Measurements from ENCODE around the gene CHST8. TPM values are rescaled to one million over a fixed set of nuclear protein-coding genes. Genes with fewer than 3 reads are reported as not detected.

Gene CHST8
- total and polyA plus RNA-seq, 2 experiments from 2014 or later, result 9.3 to 38.2 TPM

DNA sequence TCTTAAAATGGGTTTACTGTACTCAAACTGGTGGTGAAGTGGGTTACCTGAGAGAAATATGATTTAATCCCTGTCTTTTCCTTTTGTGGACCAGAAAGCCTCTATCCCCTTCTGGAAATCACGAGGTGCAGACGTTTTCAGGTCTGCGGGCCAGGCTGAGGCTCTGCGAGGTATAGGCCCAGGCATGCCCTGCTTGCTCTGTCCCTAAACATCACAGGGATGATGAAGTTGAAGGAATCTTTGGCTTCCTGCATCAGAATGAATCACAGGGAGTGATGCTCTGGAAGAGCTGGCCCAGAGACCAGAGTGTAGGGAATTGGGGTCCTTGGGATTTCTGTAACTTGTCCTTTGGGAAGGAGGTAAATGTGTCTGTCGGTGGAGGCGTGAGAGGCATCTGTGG is 18.4 kb upstream of the CHST8 start:
- Mint-ChIP-seq H3K9me3 (peaks cover 23% of the 10 kb centered on the region), H3K27me3 (ENCODE audit: insufficient read depth, low read depth, poor library complexity) (peaks cover 2% of the 10 kb centered on the region), H3K4me3 (no peak overlapping the region), H3K4me1 (peaks cover 13% of the 10 kb centered on the region), H3K27ac (no peak overlapping the region), H3K36me3 (ENCODE audit: low read depth) (peaks cover 5% of the 10 kb centered on the region)
- peaks cover 9% of the 10 kb centered on the region for H3K36me3 ChIP-seq (ENCODE audit: insufficient read depth)
- H3F3A ChIP-seq (replicated peaks; ENCODE audit: low read depth), result no peaks in the 10 kb centered on the region
- no peaks in the 10 kb centered on the region for H3K27me3 ChIP-seq (ENCODE audit: insufficient read depth)
- H3K4me2 ChIP-seq, result peak overlapping the region; percentile 64; the same call in 1 of the 2 replicates
- H4K20me1 ChIP-seq (replicated peaks; ENCODE audit: insufficient read depth), result no peaks in the 10 kb centered on the region
- TF ChIP-seq, protein P1, sequence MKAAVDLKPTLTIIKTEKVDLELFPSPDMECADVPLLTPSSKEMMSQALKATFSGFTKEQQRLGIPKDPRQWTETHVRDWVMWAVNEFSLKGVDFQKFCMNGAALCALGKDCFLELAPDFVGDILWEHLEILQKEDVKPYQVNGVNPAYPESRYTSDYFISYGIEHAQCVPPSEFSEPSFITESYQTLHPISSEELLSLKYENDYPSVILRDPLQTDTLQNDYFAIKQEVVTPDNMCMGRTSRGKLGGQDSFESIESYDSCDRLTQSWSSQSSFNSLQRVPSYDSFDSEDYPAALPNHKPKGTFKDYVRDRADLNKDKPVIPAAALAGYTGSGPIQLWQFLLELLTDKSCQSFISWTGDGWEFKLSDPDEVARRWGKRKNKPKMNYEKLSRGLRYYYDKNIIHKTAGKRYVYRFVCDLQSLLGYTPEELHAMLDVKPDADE (IDR thresholded peaks at IDR 0.05), result no peak
- TF ChIP-seq POLR2AphosphoS5 (IDR thresholded peaks at IDR 0.05; ENCODE audit: low read depth), result no peak
- no peak for TF ChIP-seq ZNF331 (CRISPR knock-in tag; IDR thresholded peaks at IDR 0.05; ENCODE audit: low read depth)
- TF ChIP-seq CREB1 (CRISPR knock-in tag; IDR thresholded peaks at IDR 0.05; ENCODE audit: low read depth), result no peak
- no peak for TF ChIP-seq EZH2phosphoT487 (IDR thresholded peaks at IDR 0.05; ENCODE audit: unreplicated experiment)
- TF ChIP-seq STAT1 (IDR thresholded peaks at IDR 0.05; ENCODE audit: unreplicated experiment), result no peak
- no peak for TF ChIP-seq ZNF114 (CRISPR knock-in tag; IDR thresholded peaks at IDR 0.05)
- no peak for TF ChIP-seq JUNB (IDR thresholded peaks at IDR 0.05; ENCODE audit: unreplicated experiment)
- TF ChIP-seq, protein P2, sequence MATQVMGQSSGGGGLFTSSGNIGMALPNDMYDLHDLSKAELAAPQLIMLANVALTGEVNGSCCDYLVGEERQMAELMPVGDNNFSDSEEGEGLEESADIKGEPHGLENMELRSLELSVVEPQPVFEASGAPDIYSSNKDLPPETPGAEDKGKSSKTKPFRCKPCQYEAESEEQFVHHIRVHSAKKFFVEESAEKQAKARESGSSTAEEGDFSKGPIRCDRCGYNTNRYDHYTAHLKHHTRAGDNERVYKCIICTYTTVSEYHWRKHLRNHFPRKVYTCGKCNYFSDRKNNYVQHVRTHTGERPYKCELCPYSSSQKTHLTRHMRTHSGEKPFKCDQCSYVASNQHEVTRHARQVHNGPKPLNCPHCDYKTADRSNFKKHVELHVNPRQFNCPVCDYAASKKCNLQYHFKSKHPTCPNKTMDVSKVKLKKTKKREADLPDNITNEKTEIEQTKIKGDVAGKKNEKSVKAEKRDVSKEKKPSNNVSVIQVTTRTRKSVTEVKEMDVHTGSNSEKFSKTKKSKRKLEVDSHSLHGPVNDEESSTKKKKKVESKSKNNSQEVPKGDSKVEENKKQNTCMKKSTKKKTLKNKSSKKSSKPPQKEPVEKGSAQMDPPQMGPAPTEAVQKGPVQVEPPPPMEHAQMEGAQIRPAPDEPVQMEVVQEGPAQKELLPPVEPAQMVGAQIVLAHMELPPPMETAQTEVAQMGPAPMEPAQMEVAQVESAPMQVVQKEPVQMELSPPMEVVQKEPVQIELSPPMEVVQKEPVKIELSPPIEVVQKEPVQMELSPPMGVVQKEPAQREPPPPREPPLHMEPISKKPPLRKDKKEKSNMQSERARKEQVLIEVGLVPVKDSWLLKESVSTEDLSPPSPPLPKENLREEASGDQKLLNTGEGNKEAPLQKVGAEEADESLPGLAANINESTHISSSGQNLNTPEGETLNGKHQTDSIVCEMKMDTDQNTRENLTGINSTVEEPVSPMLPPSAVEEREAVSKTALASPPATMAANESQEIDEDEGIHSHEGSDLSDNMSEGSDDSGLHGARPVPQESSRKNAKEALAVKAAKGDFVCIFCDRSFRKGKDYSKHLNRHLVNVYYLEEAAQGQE (IDR thresholded peaks at IDR 0.05; ENCODE audit: unreplicated experiment), result no peak
- no peak for TF ChIP-seq EZH2 (IDR thresholded peaks at IDR 0.05; ENCODE audit: low read depth, unreplicated experiment)
- TF ChIP-seq NANOG (IDR thresholded peaks at IDR 0.05; ENCODE audit: borderline replicate concordance), result no peak
- TF ChIP-seq, protein P3, sequence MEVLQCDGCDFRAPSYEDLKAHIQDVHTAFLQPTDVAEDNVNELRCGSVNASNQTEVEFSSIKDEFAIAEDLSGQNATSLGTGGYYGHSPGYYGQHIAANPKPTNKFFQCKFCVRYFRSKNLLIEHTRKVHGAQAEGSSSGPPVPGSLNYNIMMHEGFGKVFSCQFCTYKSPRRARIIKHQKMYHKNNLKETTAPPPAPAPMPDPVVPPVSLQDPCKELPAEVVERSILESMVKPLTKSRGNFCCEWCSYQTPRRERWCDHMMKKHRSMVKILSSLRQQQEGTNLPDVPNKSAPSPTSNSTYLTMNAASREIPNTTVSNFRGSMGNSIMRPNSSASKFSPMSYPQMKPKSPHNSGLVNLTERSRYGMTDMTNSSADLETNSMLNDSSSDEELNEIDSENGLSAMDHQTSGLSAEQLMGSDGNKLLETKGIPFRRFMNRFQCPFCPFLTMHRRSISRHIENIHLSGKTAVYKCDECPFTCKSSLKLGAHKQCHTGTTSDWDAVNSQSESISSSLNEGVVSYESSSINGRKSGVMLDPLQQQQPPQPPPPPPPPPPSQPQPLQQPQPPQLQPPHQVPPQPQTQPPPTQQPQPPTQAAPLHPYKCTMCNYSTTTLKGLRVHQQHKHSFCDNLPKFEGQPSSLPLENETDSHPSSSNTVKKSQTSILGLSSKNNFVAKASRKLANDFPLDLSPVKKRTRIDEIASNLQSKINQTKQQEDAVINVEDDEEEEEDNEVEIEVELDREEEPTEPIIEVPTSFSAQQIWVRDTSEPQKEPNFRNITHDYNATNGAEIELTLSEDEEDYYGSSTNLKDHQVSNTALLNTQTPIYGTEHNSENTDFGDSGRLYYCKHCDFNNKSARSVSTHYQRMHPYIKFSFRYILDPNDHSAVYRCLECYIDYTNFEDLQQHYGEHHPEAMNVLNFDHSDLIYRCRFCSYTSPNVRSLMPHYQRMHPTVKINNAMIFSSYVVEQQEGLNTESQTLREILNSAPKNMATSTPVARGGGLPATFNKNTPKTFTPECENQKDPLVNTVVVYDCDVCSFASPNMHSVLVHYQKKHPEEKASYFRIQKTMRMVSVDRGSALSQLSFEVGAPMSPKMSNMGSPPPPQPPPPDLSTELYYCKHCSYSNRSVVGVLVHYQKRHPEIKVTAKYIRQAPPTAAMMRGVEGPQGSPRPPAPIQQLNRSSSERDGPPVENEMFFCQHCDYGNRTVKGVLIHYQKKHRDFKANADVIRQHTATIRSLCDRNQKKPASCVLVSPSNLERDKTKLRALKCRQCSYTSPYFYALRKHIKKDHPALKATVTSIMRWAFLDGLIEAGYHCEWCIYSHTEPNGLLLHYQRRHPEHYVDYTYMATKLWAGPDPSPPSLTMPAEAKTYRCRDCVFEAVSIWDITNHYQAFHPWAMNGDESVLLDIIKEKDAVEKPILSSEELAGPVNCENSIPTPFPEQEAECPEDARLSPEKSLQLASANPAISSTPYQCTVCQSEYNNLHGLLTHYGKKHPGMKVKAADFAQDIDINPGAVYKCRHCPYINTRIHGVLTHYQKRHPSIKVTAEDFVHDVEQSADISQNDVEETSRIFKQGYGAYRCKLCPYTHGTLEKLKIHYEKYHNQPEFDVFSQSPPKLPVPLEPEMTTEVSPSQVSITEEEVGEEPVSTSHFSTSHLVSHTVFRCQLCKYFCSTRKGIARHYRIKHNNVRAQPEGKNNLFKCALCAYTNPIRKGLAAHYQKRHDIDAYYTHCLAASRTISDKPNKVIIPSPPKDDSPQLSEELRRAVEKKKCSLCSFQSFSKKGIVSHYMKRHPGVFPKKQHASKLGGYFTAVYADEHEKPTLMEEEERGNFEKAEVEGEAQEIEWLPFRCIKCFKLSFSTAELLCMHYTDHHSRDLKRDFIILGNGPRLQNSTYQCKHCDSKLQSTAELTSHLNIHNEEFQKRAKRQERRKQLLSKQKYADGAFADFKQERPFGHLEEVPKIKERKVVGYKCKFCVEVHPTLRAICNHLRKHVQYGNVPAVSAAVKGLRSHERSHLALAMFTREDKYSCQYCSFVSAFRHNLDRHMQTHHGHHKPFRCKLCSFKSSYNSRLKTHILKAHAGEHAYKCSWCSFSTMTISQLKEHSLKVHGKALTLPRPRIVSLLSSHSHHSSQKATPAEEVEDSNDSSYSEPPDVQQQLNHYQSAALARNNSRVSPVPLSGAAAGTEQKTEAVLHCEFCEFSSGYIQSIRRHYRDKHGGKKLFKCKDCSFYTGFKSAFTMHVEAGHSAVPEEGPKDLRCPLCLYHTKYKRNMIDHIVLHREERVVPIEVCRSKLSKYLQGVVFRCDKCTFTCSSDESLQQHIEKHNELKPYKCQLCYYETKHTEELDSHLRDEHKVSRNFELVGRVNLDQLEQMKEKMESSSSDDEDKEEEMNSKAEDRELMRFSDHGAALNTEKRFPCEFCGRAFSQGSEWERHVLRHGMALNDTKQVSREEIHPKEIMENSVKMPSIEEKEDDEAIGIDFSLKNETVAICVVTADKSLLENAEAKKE (CRISPR knock-in tag; IDR thresholded peaks at IDR 0.05), result no peak
- TF ChIP-seq, protein P4, sequence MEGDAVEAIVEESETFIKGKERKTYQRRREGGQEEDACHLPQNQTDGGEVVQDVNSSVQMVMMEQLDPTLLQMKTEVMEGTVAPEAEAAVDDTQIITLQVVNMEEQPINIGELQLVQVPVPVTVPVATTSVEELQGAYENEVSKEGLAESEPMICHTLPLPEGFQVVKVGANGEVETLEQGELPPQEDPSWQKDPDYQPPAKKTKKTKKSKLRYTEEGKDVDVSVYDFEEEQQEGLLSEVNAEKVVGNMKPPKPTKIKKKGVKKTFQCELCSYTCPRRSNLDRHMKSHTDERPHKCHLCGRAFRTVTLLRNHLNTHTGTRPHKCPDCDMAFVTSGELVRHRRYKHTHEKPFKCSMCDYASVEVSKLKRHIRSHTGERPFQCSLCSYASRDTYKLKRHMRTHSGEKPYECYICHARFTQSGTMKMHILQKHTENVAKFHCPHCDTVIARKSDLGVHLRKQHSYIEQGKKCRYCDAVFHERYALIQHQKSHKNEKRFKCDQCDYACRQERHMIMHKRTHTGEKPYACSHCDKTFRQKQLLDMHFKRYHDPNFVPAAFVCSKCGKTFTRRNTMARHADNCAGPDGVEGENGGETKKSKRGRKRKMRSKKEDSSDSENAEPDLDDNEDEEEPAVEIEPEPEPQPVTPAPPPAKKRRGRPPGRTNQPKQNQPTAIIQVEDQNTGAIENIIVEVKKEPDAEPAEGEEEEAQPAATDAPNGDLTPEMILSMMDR (conservative IDR thresholded peaks at IDR 0.05; ENCODE audit: low read depth in 2 of 2), result no peak
- no peak overlapping the region for H3K4me3 ChIP-seq
- H3K4me1 ChIP-seq (ENCODE audit: insufficient read depth), result peaks cover 15% of the 10 kb centered on the region
- ATAC-seq, result peak; percentile 35; the same call in 1 of the 3 replicates
- peaks cover 3% of the 10 kb centered on the region; the same call in 1 of the 2 replicates for H3K9me2 ChIP-seq (ENCODE audit: insufficient read depth)
- peak overlapping the region; percentile 85 for H2AFZ ChIP-seq
- H3K79me2 ChIP-seq (replicated peaks; ENCODE audit: insufficient read depth), result no peaks in the 10 kb centered on the region
- no peak for DNase-seq (ENCODE audit: low spot score)
- H3K27ac ChIP-seq (ENCODE audit: low read depth), result no peak overlapping the region

Measured in GM23338 (cell line).